Upper lobe of left lung (tissue), 4 donors: ENCODE data around the gene TMEM26.

Source experiments
- EP300 ChIP-seq, 4 donors: sonication (generic); formaldehyde crosslinking; IDR thresholded peaks; one replicate each; pipeline ENCODE4 v1.5.1; 2017; ENCODE audit warnings: antibody characterized with exemption in 4 of 4, control low read depth in 2 of 4
- POLR2A ChIP-seq, 4 donors: fragments of 450-650 bp; IDR thresholded peaks; one replicate each; pipeline ENCODE4 v1.5.1; 2016 to 2017; ENCODE audit warnings: antibody characterized with exemption in 4 of 4, mild to moderate bottlenecking in 2 of 4
- POLR2AphosphoS5 ChIP-seq, 2 donors: sonication (generic); formaldehyde crosslinking; IDR thresholded peaks; one replicate each; pipeline ENCODE4 v1.5.1; 2017; ENCODE audit warnings: antibody characterized with exemption in 2 of 2
- TF ChIP-seq, protein P1 (sequence below), 6 experiments: fragments of 450-650 bp in 4 of 6; fragments of 200-600 bp in 2 of 6; sonication (generic) in 2 of 6; IDR thresholded peaks; one replicate each; pipeline ENCODE4 v1.5.1; 2016 to 2019; ENCODE audit warnings: antibody characterized with exemption in 6 of 6

DNA sequence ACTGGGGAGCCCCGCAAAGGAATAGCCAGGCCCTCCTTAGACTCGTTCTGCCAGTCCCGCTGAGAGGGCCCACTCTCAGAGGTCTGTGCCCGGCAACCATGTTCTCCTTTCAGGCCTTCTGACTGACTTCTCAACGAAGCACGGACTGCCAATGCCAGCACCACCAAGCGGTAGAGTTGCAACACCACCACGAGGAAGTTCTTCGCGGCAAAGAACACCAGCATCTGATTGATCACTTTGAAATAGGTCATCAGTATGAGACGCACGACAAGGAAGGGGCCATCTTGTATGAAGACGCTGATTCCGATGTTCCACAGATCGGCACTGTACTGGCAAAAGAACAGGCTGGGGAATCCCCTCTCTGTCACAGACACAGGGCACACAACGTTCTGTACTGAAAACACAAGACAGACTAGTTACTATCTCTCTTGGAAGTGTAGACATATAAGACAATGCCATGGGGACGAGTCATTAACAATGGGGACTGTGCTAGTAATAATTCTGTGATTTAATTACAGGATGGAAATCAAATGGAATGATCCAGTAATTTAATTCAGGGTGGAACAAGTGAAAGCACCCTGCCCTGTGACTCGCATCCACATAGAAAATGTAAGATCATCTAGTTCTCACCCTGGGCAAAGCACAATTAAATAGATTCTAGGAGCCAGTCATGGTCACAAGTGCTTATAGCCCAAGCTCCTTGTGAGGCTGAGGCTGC lies 42.7 kb downstream of the TMEM26 start:
- TF ChIP-seq, protein P1, sequence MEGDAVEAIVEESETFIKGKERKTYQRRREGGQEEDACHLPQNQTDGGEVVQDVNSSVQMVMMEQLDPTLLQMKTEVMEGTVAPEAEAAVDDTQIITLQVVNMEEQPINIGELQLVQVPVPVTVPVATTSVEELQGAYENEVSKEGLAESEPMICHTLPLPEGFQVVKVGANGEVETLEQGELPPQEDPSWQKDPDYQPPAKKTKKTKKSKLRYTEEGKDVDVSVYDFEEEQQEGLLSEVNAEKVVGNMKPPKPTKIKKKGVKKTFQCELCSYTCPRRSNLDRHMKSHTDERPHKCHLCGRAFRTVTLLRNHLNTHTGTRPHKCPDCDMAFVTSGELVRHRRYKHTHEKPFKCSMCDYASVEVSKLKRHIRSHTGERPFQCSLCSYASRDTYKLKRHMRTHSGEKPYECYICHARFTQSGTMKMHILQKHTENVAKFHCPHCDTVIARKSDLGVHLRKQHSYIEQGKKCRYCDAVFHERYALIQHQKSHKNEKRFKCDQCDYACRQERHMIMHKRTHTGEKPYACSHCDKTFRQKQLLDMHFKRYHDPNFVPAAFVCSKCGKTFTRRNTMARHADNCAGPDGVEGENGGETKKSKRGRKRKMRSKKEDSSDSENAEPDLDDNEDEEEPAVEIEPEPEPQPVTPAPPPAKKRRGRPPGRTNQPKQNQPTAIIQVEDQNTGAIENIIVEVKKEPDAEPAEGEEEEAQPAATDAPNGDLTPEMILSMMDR (IDR thresholded peaks at IDR 0.05), result no peak
- TF ChIP-seq POLR2AphosphoS5 (IDR thresholded peaks at IDR 0.05) (no peak), POLR2A (IDR thresholded peaks at IDR 0.05) (no peak), EP300 (IDR thresholded peaks at IDR 0.05) (no peak)
